Choroid plexus epithelial cell (primary cell): Measurements from ENCODE around the gene LMF1.

Experiments used
- DNase-seq: peaks from one replicate; pipeline ENCODE4 v3.0.0-alpha.2; 2010; ENCODE audit warnings: low read depth
- H3K4me3 ChIP-seq: 2 replicates; pipeline ENCODE4 v1.5.1; 2011; ENCODE audit warnings: low read depth, mild to moderate bottlenecking, control low read depth, low read length, moderate library complexity
- TF ChIP-seq, protein P1 (sequence below): conservative IDR thresholded peaks from 2 replicates; pipeline ENCODE4 v1.5.1; 2011; ENCODE audit warnings: low read depth, mild to moderate bottlenecking, control low read depth, inconsistent platforms, low read length, moderate library complexity

The LMF1 gene

DNA sequence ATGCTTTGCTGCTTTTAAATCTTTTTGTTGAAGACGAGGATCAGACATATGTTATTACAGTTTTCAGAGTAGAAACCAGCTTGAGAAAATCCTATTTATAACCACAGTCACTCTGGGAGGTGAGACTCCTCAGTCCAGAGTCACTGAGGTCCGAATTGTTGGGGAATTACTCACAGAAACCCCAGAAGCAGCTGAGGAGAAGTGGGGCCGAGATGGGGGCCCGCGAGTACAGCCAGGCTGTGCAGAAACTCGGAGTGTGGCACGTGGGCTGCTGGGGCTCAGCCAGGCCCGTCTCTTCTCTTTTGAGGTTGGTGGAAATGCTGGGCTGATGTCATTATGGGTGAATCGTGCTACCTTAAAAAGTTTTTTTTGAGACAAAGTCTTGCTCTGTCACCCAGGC is 155.8 kb downstream of the LMF1 start:
- no peak overlapping the region for H3K4me3 ChIP-seq
- peak; percentile 72 for DNase-seq
- TF ChIP-seq, protein P1, sequence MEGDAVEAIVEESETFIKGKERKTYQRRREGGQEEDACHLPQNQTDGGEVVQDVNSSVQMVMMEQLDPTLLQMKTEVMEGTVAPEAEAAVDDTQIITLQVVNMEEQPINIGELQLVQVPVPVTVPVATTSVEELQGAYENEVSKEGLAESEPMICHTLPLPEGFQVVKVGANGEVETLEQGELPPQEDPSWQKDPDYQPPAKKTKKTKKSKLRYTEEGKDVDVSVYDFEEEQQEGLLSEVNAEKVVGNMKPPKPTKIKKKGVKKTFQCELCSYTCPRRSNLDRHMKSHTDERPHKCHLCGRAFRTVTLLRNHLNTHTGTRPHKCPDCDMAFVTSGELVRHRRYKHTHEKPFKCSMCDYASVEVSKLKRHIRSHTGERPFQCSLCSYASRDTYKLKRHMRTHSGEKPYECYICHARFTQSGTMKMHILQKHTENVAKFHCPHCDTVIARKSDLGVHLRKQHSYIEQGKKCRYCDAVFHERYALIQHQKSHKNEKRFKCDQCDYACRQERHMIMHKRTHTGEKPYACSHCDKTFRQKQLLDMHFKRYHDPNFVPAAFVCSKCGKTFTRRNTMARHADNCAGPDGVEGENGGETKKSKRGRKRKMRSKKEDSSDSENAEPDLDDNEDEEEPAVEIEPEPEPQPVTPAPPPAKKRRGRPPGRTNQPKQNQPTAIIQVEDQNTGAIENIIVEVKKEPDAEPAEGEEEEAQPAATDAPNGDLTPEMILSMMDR, result no peak

DNA sequence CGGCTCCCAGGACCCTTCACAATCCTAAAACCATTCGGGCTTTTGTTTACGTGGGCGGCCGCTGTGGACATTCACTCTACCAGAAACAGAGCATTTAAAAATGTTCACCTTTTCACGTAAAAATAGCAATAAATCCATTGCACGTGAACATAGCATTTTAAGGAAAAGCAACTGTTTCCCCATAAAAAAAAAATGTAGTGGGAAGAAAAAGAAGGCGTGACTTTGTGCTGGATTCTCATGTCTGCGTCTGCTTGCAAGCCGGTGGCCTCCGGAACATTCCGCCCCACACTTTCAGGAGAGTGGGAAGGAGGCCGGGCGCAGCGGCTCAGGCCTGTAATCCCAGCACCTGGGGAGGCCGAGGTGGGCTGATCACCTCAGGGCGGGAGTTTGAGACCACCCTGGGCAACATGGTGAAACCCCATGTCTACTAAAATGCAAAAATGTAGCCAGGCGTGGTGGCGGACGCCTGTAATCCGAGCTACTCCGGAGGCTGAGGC is 156.8 kb downstream of the LMF1 start:
- TF ChIP-seq, protein P1, result no peak
- DNase-seq, result no peak
- H3K4me3 ChIP-seq, result no peak overlapping the region

DNA sequence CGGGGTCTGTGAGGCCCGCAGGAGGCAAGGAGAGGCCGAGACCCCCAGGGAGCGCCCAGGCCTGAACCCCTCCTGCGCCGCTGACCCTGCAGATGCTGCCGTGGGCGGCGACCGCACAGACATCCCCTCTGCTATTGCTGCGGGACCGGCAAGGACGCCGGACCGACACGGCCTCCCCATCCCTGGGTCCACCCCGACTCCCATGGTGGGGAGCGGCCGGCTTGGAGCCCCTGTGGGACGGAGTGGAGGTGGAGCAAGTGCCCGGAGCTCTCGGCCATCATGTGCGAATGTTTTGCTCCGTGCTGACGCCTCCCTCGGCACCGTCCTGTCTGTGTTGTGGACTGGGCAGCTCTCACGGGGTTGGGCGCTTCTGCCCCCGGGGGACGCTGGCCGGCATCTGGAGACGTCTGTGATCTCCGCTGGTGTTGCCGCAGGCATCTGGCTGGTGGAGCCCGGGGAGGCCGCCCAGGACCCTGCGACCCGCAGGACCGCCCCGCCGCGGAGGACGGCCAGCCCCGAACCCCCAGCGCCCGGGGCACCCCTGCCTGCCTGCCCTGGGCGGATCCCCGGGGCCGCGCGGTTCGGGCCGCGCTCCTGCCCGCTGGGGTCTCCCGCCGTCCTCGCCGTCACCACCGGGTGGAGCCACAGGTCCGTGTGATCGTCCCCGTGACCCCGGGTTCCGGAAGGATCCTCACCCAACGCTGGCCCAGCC is 157.4 kb downstream of the LMF1 start:
- DNase-seq, result peak; percentile 19
- TF ChIP-seq, protein P1, result peak; percentile 65
- no peak overlapping the region for H3K4me3 ChIP-seq

DNA sequence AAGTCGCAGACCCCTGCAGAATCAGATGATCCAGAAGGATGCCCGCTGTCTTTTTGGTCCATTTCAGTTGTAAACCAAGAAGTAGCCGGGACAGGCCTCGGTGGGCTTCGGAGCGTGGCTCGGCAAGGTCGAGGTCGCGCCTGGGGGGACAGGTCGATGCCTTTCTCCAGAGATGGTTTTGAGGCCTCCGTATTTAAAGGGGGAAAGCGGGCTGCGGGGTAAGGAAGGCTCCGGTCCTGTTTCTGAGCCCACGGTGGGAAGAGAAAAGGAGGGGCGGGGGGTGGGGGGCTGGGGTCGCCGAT is 162.7 kb downstream of the LMF1 start:
- H3K4me3 ChIP-seq, result peak overlapping the region; percentile 76
- TF ChIP-seq, protein P1, result no peak
- no peak for DNase-seq

DNA sequence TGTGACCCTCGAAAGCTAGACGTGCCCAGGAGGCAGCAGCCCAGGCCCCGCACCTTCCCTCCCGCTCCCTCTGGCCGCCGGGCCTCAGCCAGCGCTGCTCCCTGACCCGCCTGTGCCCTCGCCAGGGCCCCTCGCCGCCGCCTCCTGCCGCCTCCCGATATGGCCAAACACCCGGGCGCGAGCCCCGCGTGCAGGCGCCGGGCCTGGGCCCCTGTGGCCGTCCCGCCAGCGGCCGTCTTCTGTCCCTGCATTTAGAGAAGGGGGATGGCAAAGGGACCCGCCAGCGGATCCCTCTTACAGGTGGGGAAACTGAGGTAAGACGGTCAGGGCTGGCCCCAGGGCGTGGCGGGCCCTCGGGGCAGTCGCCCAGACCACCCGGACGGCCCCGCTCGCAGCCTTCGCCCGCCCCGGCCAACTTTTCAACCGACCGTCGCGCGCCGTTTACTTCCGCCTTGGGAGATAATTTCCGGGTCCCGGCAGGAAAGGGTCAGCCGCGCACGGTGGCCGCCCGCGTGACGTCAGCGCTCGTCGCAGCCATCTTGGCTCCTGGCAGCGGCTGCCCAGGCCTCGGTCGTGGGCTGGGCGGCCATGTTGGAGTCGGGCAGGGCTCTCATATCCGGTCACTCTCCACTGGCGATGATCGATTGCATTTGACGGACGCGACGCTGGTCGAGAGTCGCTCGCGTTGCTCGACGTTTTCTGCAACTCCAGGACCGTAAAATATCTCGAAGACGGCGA is 163.3 kb downstream of the LMF1 start:
- TF ChIP-seq, protein P1, result no peak
- DNase-seq, result peak; percentile 91
- peak overlapping the region; percentile 76 for H3K4me3 ChIP-seq

DNA sequence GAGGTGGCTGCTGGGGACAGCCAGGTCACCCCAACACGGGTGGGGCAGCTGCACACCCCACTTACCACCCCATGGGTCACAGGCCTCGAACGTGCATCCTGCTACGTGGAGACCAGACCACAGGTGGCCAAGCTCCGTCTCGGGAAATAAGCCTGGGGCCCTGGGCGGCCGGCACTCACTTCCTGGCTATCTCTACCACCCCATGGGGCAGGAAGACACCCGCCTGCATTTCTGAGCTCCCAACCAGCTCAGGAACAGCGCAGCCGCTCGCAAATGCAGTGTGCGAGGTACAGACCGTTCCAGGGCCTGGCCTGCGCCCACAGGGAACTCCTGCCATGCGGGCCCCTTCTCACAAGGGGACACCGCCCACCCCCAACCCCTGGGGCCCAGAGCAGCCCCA is 165.3 kb downstream of the LMF1 start:
- no peak overlapping the region for H3K4me3 ChIP-seq
- TF ChIP-seq, protein P1, result no peak
- no peak for DNase-seq
